CD4-positive, alpha-beta T cell treated with Interleukin-6 at 100 ng/mL for 8 hours (primary cell): ENCODE measurements around the gene RYR1.
"Not testable (repeated sequence)": the region's sequence is repeated elsewhere in the genome, so short reads cannot be mapped to it uniquely, and the experiment has no call there.

Experiments used
- DNase-seq: peaks from one replicate; pipeline ENCODE4 v3.0.0-alpha.2; 2020; ENCODE audit warnings: mixed read lengths, low spot score

RYR1 gene

GRCh38 chr19:38400361-38400760 is 33.1 kb upstream of the RYR1 start:
- DNase-seq, result no peak

GRCh38 chr19:38401148-38401547 is 32.3 kb upstream of the RYR1 start:
- no peak for DNase-seq

- no peak for DNase-seq
Measured at GRCh38 chr19:38402623-38402966, 30.9 kb upstream of the RYR1 start.

GRCh38 chr19:38402967-38403674 is 30.4 kb upstream of the RYR1 start, which contains the start of gene FAM98C:
TSS of gene FAM98C (plus strand) at chr19:38403093. CDS start at chr19:38403154, 61 bp downstream.
- peak; percentile 99 for DNase-seq

- no peak for DNase-seq
Measured at GRCh38 chr19:38404858-38405257, 28.6 kb upstream of the RYR1 start.

GRCh38 chr19:38405276-38405675 is 28.2 kb upstream of the RYR1 start:
- DNase-seq, result no peak

GRCh38 chr19:38409631-38410133 is 23.8 kb upstream of the RYR1 start:
- no peak for DNase-seq

GRCh38 chr19:38410407-38410806 is 23.1 kb upstream of the RYR1 start:
- DNase-seq, result not testable (repeated sequence)

GRCh38 chr19:38411041-38411712 is 22.3 kb upstream of the RYR1 start:
- no peak for DNase-seq

GRCh38 chr19:38411898-38412297 is 21.6 kb upstream of the RYR1 start:
- not testable (repeated sequence) for DNase-seq

- DNase-seq, result no peak
Measured at GRCh38 chr19:38412491-38412890, 21.0 kb upstream of the RYR1 start.

GRCh38 chr19:38412961-38413360 is 20.5 kb upstream of the RYR1 start:
- DNase-seq, result no peak

GRCh38 chr19:38413416-38413815 is 20.1 kb upstream of the RYR1 start:
- DNase-seq, result no peak

- DNase-seq, result no peak
Measured at GRCh38 chr19:38417146-38417543, 16.3 kb upstream of the RYR1 start.

- DNase-seq, result peak; percentile 60
Measured at GRCh38 chr19:38417544-38418506, 15.7 kb upstream of the RYR1 start.

- no peak for DNase-seq
Measured at GRCh38 chr19:38420935-38421334, 12.6 kb upstream of the RYR1 start.

- DNase-seq, result no peak
Measured at GRCh38 chr19:38421856-38422255, 11.6 kb upstream of the RYR1 start.

GRCh38 chr19:38422438-38422837 is 11.1 kb upstream of the RYR1 start:
- no peak for DNase-seq

- no peak for DNase-seq
Measured at GRCh38 chr19:38424272-38424671, 9.2 kb upstream of the RYR1 start.

GRCh38 chr19:38425222-38425809 is 8.2 kb upstream of the RYR1 start:
- no peak for DNase-seq

GRCh38 chr19:38425810-38426466 is 7.6 kb upstream of the RYR1 start, which contains the start of gene RASGRP4:
TSS of gene RASGRP4 (minus strand) at chr19:38426219. CDS start at chr19:38426091, 128 bp downstream.
- peak; percentile 24 for DNase-seq
